Thyroid gland (tissue), 4 donors: Measurements from ENCODE around the gene GJB5.

Source experiments
- CTCF ChIP-seq, 6 experiments: fragments of 200-600 bp in 3 of 6; fragments of 450-650 bp in 3 of 6; sonication (generic) in 3 of 6; IDR thresholded peaks; one replicate each; pipeline ENCODE4 v1.5.1; 2016 to 2019; ENCODE audit warnings: antibody characterized with exemption in 6 of 6, mild to moderate bottlenecking in 2 of 6, inconsistent platforms in 1 of 6, moderate library complexity in 1 of 6
- POLR2A ChIP-seq, 2 donors: fragments of 450-650 bp; IDR thresholded peaks; one replicate each; pipeline ENCODE4 v1.6.1; 2017; ENCODE audit warnings: antibody characterized with exemption in 2 of 2, mild to moderate bottlenecking in 2 of 2, moderate library complexity in 1 of 2

- no peak for TF ChIP-seq CTCF (IDR thresholded peaks at IDR 0.05)
- no peak for TF ChIP-seq POLR2A (IDR thresholded peaks at IDR 0.05)
Observed at GRCh38 chr1:34745666-34746065, 9.2 kb upstream of the GJB5 start.
